Activated T-cell treated with anti-CD3 and anti-CD28 coated beads for 48 hours (primary cell): ENCODE measurements around the gene NAA60.
A peak's percentile ranks its signal among the peaks of the same experiment; 100 is the strongest.
"Not testable (repeated sequence)": the region's sequence is repeated elsewhere in the genome, so short reads cannot be mapped to it uniquely, and the experiment has no call there.

Source experiments
- DNase-seq: peaks from one replicate; pipeline ENCODE4 v3.0.0-alpha.2; 2020; ENCODE audit warnings: low read depth

Gene NAA60

DNA sequence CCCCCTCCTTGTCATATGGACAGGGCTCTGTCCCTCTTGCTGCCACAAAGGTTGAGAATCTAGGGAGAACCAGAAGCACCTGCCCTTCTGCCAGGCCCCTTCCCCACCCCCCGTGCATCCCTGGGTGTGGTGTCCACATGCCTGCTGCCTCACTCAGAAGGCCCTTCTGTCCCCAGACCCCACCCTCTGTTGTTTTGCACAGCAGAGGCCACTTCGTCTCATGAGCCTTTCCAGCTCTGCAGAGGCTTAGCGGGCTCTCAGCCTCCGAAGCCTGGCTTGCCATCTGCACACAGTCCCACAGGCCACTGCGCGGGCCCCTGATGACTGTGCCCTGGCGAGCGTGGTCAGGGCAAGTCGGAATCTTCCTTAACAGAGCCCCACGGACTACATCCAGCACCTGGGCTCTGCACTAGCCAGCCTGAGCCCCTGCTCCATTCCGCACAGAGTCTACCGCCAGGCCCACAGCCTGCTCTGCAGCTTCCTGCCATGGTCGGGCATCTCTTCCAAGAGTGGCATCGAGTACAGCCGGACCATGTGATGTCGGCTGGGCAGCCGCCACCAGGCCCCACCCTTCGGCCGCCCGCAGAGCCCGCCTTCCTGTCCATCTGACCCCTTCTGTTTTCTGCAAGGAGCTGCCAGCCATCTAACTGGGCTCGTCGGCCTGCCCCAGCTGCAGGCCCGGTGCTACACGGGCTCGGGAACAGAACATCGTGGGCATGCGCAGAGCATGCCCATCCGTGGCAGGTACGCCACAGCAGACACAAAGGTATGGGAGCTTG lies 41.0 kb downstream of the NAA60 start:
- no peak for DNase-seq

- DNase-seq: no peak
Observed at GRCh38 chr16:3485097-3485745, 41.7 kb downstream of the NAA60 start.

- DNase-seq: no peak
Observed at GRCh38 chr16:3485821-3486505, 42.5 kb downstream of the NAA60 start.

- DNase-seq: no peak
Observed at GRCh38 chr16:3486506-3487215, 43.2 kb downstream of the NAA60 start.

- no peak for DNase-seq
Observed at GRCh38 chr16:3487521-3488410, 44.3 kb downstream of the NAA60 start.

GRCh38 chr16:3488801-3489200 lies 45.3 kb downstream of the NAA60 start:
- no peak for DNase-seq

GRCh38 chr16:3490911-3491629 lies 47.6 kb downstream of the NAA60 start:
- no peak for DNase-seq

GRCh38 chr16:3492356-3492755 lies 48.9 kb downstream of the NAA60 start:
- no peak for DNase-seq

- DNase-seq: no peak
Observed at GRCh38 chr16:3494386-3494973, 51.0 kb downstream of the NAA60 start.

DNA sequence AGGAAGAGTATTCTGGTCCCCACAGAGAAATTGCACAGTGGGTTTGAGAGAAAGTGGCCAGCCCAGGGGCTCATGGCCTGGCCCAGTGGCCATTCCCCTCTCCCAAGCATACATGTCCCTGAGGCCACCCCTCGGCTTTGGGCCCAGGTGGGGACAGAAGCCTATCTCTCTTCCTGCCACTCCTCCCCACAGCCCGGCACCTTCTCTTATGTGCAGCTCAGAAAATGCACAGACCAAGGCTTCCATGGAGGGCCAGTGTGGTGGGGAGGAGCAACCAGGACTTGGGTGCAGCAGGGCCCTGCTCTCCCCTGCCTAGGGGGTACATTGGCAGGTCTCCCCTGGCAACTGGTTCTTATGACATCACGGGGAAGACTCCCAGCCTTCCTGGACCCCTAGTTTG lies 51.7 kb downstream of the NAA60 start, which contains the start of gene C16orf90:
Gene C16orf90 (minus strand): TSS at position 314 of the 400 bp plus-strand sequence. CDS start 68 bp downstream, at position 246.
- DNase-seq: no peak

- no peak for DNase-seq
Observed at GRCh38 chr16:3496386-3496785, 52.9 kb downstream of the NAA60 start.

GRCh38 chr16:3497771-3498170 lies 54.3 kb downstream of the NAA60 start:
- no peak for DNase-seq

GRCh38 chr16:3498988-3499387 lies 55.5 kb downstream of the NAA60 start:
- no peak for DNase-seq

GRCh38 chr16:3501412-3501761 lies 57.9 kb downstream of the NAA60 start:
- not testable (repeated sequence) for DNase-seq

GRCh38 chr16:3501783-3502400 lies 58.4 kb downstream of the NAA60 start:
- no peak for DNase-seq

DNA sequence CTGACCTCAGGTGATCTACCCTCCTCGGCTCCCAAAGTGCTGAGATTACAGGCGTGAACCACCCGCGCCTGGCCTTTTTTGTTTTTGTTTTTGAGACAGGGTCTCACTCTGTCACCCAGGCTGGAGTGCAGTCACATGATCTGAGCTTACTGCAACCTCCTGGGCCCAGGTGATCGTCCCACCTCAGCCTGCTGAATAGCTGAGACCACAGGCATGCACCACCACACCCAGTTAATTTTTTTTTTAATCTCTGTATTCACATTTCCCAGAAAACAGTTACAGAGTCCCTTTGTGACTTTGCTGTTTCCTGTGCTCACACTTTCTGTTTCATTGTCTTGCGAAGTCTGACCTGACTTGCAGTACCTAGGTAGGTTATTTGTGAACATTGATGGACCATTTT lies 60.0 kb downstream of the NAA60 start:
- no peak for DNase-seq

- no peak for DNase-seq
Observed at GRCh38 chr16:3508736-3509135, 65.3 kb downstream of the NAA60 start.

GRCh38 chr16:3509470-3509928 lies 66.0 kb downstream of the NAA60 start:
- peak; percentile 52 for DNase-seq

GRCh38 chr16:3510416-3510815 lies 66.9 kb downstream of the NAA60 start:
- no peak for DNase-seq
